ENCODE results near the gene AQP10.
"Not testable (repeated sequence)": the region's sequence is repeated elsewhere in the genome, so short reads cannot be mapped to it uniquely, and the experiment has no call there.

The AQP10 gene

DNA sequence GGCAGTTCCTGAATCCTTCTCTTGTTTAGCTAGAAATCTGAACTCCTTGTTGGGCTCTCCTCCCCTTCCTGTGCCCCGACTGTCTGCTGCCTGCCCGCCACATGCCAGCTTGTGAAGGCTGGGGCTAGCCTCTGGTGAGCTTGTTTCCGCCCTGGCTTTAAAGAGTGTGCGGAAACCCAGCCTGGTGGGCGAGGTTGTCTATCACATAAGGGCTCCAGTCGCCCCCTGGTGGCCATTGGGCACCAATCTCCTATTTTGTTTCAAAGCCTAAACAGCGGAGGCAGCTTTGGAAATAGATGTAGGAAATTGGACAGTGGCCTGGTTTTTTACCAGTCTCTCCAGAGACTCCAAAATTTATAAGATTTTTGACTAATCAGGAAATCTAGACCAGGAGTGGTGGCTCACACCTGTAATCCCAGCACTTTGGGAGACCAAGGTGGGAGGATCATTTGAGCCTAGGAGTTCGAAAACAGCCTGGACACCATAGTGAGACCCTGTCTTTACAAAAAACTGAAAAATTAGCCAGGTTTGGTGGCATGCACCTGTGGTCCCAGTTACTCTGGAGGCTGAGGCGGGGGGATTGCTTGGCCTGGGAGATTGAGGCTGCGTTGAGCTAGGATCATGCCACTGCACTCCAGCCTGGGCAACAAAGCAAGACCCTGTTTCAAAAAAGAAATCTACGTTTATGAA lies 14.3 kb downstream of the AQP10 start:
- H3K4me3 ChIP-seq (IDR thresholded peaks at IDR 0.05; ENCODE audit: insufficient read depth, low read depth, low read length), result no peak overlapping the region
- H3K9ac ChIP-seq, result no peak overlapping the region
- H3K27me3 ChIP-seq (ENCODE audit: insufficient read depth, low read depth), result no peaks in the 10 kb centered on the region
- no peaks in the 10 kb centered on the region for H4K20me1 ChIP-seq (ENCODE audit: insufficient read depth)
- no peak overlapping the region for H3K4me2 ChIP-seq
- H3K27ac ChIP-seq, result no peak overlapping the region
- peak; percentile 100 for TF ChIP-seq CTCF (conservative IDR thresholded peaks at IDR 0.05; ENCODE audit: low read depth, low read length)
- H3K4me1 ChIP-seq (ENCODE audit: low read depth, poor library complexity, severe bottlenecking), result no peaks in the 10 kb centered on the region
- peaks cover 12% of the 10 kb centered on the region; the same call in 1 of the 2 replicates for H3K36me3 ChIP-seq (ENCODE audit: insufficient read depth)
- no peak overlapping the region for H2AFZ ChIP-seq (ENCODE audit: low read depth)
- H3K79me2 ChIP-seq (ENCODE audit: insufficient read depth, low read depth), result no peaks in the 10 kb centered on the region

GRCh38 chr1:154337253-154337894 lies 16.5 kb downstream of the AQP10 start:
- Histone ChIP-seq H3K27ac (no peak overlapping the region), H3K27me3 (ENCODE audit: insufficient read depth, low read depth) (no peaks in the 10 kb centered on the region), H3K4me2 (no peak overlapping the region), H3K9ac (no peak overlapping the region), H3K36me3 (ENCODE audit: insufficient read depth) (peaks cover 8% of the 10 kb centered on the region; the same call in 1 of the 2 replicates), H3K79me2 (ENCODE audit: insufficient read depth, low read depth) (no peaks in the 10 kb centered on the region), H3K4me3 (IDR thresholded peaks at IDR 0.05; ENCODE audit: insufficient read depth, low read depth, low read length) (no peak overlapping the region), H4K20me1 (ENCODE audit: insufficient read depth) (no peaks in the 10 kb centered on the region), H2AFZ (ENCODE audit: low read depth) (no peak overlapping the region), H3K4me1 (ENCODE audit: low read depth, poor library complexity, severe bottlenecking) (no peaks in the 10 kb centered on the region)
- TF ChIP-seq CTCF (conservative IDR thresholded peaks at IDR 0.05; ENCODE audit: low read depth, low read length), result no peak

GRCh38 chr1:154338875-154339274 lies 18.0 kb downstream of the AQP10 start:
- H3K36me3 ChIP-seq (ENCODE audit: insufficient read depth), result peaks cover 10% of the 10 kb centered on the region; the same call in 1 of the 2 replicates
- no peaks in the 10 kb centered on the region for H3K79me2 ChIP-seq (ENCODE audit: insufficient read depth, low read depth)

DNA sequence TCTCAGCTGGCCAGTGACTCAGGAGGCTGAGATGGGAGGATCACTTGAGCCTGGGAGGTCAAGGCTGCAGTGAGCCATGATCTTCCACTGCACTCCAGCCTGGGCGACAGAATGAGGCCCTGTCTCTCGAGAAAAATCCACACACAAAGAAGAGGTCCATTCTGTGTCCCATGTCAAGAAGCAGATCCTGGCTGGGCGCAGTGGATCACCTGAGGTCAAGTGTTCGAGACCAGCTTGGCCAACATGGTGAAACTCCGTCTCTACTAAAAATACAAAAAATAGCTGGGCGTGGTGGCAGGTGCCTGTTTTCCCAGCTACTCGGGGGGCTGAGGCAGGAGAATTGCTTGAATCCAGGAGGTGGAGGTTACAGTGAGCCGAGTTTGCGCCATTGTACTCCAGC lies 20.5 kb downstream of the AQP10 start:
- H3K79me2 ChIP-seq (ENCODE audit: insufficient read depth, low read depth); H3K4me1 ChIP-seq (ENCODE audit: low read depth, poor library complexity, severe bottlenecking); H3K27ac ChIP-seq; H3K9ac ChIP-seq; H2AFZ ChIP-seq (ENCODE audit: low read depth); H4K20me1 ChIP-seq (ENCODE audit: insufficient read depth); H3K4me2 ChIP-seq; H3K4me3 ChIP-seq (IDR thresholded peaks at IDR 0.05; ENCODE audit: insufficient read depth, low read depth, low read length); H3K27me3 ChIP-seq (ENCODE audit: insufficient read depth, low read depth): not testable (repeated sequence)
- peaks cover 17% of the 10 kb centered on the region; the same call in 1 of the 2 replicates for H3K36me3 ChIP-seq (ENCODE audit: insufficient read depth)

More at GRCh38 chr1:154338875-154339274, 18.0 kb downstream of the AQP10 start:
- H4K20me1 ChIP-seq (ENCODE audit: insufficient read depth), result no peaks in the 10 kb centered on the region
- no peak overlapping the region for H3K4me3 ChIP-seq (IDR thresholded peaks at IDR 0.05; ENCODE audit: insufficient read depth, low read depth, low read length)
- no peak overlapping the region for H3K27ac ChIP-seq
- no peak for TF ChIP-seq CTCF (conservative IDR thresholded peaks at IDR 0.05; ENCODE audit: low read depth, low read length)
- H3K27me3 ChIP-seq (ENCODE audit: insufficient read depth, low read depth), result no peaks in the 10 kb centered on the region
- H3K4me2 ChIP-seq, result no peak overlapping the region
- no peaks in the 10 kb centered on the region for H3K4me1 ChIP-seq (ENCODE audit: low read depth, poor library complexity, severe bottlenecking)
- H2AFZ ChIP-seq (ENCODE audit: low read depth), result no peak overlapping the region
- H3K9ac ChIP-seq, result no peak overlapping the region

GRCh38 chr1:154342132-154342531 lies 21.2 kb downstream of the AQP10 start:
- Histone ChIP-seq H3K9ac (no peak overlapping the region), H3K27me3 (ENCODE audit: insufficient read depth, low read depth) (no peaks in the 10 kb centered on the region), H2AFZ (ENCODE audit: low read depth) (no peak overlapping the region), H3K4me1 (ENCODE audit: low read depth, poor library complexity, severe bottlenecking) (no peaks in the 10 kb centered on the region), H3K79me2 (ENCODE audit: insufficient read depth, low read depth) (no peaks in the 10 kb centered on the region), H3K4me2 (no peak overlapping the region), H3K36me3 (ENCODE audit: insufficient read depth) (peaks cover 19% of the 10 kb centered on the region; the same call in 1 of the 2 replicates), H4K20me1 (ENCODE audit: insufficient read depth) (no peaks in the 10 kb centered on the region), H3K4me3 (IDR thresholded peaks at IDR 0.05; ENCODE audit: insufficient read depth, low read depth, low read length) (no peak overlapping the region), H3K27ac (no peak overlapping the region)
- no peak for TF ChIP-seq CTCF (conservative IDR thresholded peaks at IDR 0.05; ENCODE audit: low read depth, low read length)
